GM23338 (cell line): Measurements from ENCODE around the gene KLHL17. TPM values are rescaled to one million over a fixed set of nuclear protein-coding genes. Genes with fewer than 3 reads are reported as not detected.
A peak's percentile ranks its signal among the peaks of the same experiment; 100 is the strongest.

Experiments used
- ATAC-seq: fragments of 200-7000 bp; cut with Tn5 transposase; 3 replicates; pipeline ENCODE4 v1.9.1; 2020
- DNase-seq: peaks from one replicate; pipeline ENCODE4 v3.0.0-alpha.2; 2015; ENCODE audit warnings: low spot score
- H2AFZ ChIP-seq: fragments of 200-600 bp; sonication (generic); 2 replicates; pipeline ENCODE4 v1.8.0; 2016; ENCODE audit warnings: antibody characterized with exemption, mild to moderate bottlenecking, moderate library complexity
- H3F3A ChIP-seq: fragments of 200-600 bp; sonication (generic); replicated peaks from 2 replicates; pipeline ENCODE4 v1.8.0; 2017; ENCODE audit warnings: antibody characterized with exemption, mixed run types, low read depth
- H3K27ac ChIP-seq: fragments of 200-600 bp; sonication (generic); 2 replicates; pipeline ENCODE4 v1.6.1; 2016; ENCODE audit warnings: low read depth
- H3K27me3 ChIP-seq: fragments of 200-600 bp; sonication (generic); 2 replicates; pipeline ENCODE4 v1.8.0; 2016; ENCODE audit warnings: mild to moderate bottlenecking, mixed run types, moderate library complexity; ENCODE audit not compliant: insufficient read depth
- H3K36me3 ChIP-seq: fragments of 200-600 bp; sonication (generic); 2 replicates; pipeline ENCODE4 v1.8.0; 2016; ENCODE audit warnings: mild to moderate bottlenecking; ENCODE audit not compliant: insufficient read depth
- H3K4me1 ChIP-seq: fragments of 200-600 bp; sonication (generic); 2 replicates; pipeline ENCODE4 v1.8.0; 2016; ENCODE audit warnings: mild to moderate bottlenecking, moderate library complexity; ENCODE audit not compliant: insufficient read depth
- H3K4me2 ChIP-seq: fragments of 200-600 bp; sonication (generic); 2 replicates; pipeline ENCODE4 v1.7.1; 2017; ENCODE audit warnings: mixed run types
- H3K4me3 ChIP-seq: fragments of 200-600 bp; sonication (generic); 2 replicates; pipeline ENCODE4 v1.6.1; 2016; ENCODE audit warnings: mixed run types
- H3K79me2 ChIP-seq: fragments of 200-600 bp; sonication (generic); replicated peaks from 2 replicates; pipeline ENCODE4 v1.8.0; 2017; ENCODE audit warnings: mild to moderate bottlenecking; ENCODE audit not compliant: insufficient read depth
- H3K9me2 ChIP-seq: fragments of 200-600 bp; sonication (generic); 2 replicates; pipeline ENCODE4 v1.8.0; 2017; ENCODE audit not compliant: insufficient read depth
- H4K20me1 ChIP-seq: fragments of 200-600 bp; sonication (generic); replicated peaks from 2 replicates; pipeline ENCODE4 v1.8.0; 2017; ENCODE audit warnings: mild to moderate bottlenecking; ENCODE audit not compliant: insufficient read depth
- H3K27ac Mint-ChIP-seq: 2 replicates; pipeline ENCODE4 v1.8.0; 2020; ENCODE audit warnings: inconsistent platforms, mild to moderate bottlenecking, moderate library complexity, mixed read lengths
- H3K27me3 Mint-ChIP-seq: 3 replicates; pipeline ENCODE4 v1.8.0; 2022; ENCODE audit warnings: low read depth, mild to moderate bottlenecking, moderate library complexity, mixed read lengths, inconsistent platforms; ENCODE audit not compliant: insufficient read depth, poor library complexity
- H3K36me3 Mint-ChIP-seq: 3 replicates; pipeline ENCODE4 v1.8.0; 2021; ENCODE audit warnings: low read depth, mild to moderate bottlenecking, inconsistent platforms, moderate library complexity, mixed read lengths
- H3K4me1 Mint-ChIP-seq: 3 replicates; pipeline ENCODE4 v1.8.0; 2020; ENCODE audit warnings: mild to moderate bottlenecking, inconsistent platforms, mixed read lengths
- H3K4me3 Mint-ChIP-seq: 3 replicates; pipeline ENCODE4 v1.8.0; 2021; ENCODE audit warnings: moderate library complexity, mild to moderate bottlenecking, inconsistent platforms, mixed read lengths
- H3K9me3 Mint-ChIP-seq: 3 replicates; pipeline ENCODE4 v1.8.0; 2020; ENCODE audit warnings: moderate library complexity, mild to moderate bottlenecking, inconsistent platforms, mixed read lengths
- CTCF ChIP-seq, 2 experiments: fragments of 200-600 bp in 1 of 2; sonication (generic) in 1 of 2; conservative IDR thresholded peaks; 2 replicates each; pipeline versions ENCODE4 v1.5.1 to v1.6.1; 2016 to 2017; ENCODE audit warnings: antibody characterized with exemption in 2 of 2, low read depth in 2 of 2, mild to moderate bottlenecking in 2 of 2, moderate library complexity in 1 of 2
- ETS1 ChIP-seq: IDR thresholded peaks from 2 replicates; pipeline ENCODE4 v1.6.1; 2016; ENCODE audit warnings: antibody characterized with exemption
- EZH2 ChIP-seq: fragments of 200-600 bp; sonication (generic); IDR thresholded peaks from one replicate; pipeline ENCODE4 v1.8.0; 2017; ENCODE audit warnings: antibody characterized with exemption, mild to moderate bottlenecking, low read depth; ENCODE audit not compliant: unreplicated experiment
- EZH2phosphoT487 ChIP-seq: fragments of 200-600 bp; sonication (generic); IDR thresholded peaks from one replicate; pipeline ENCODE4 v1.8.1; 2018; ENCODE audit warnings: antibody characterized with exemption; ENCODE audit not compliant: unreplicated experiment
- JUNB ChIP-seq: IDR thresholded peaks from one replicate; pipeline ENCODE4 v1.6.1; 2016; ENCODE audit warnings: antibody characterized with exemption; ENCODE audit not compliant: unreplicated experiment
- REST ChIP-seq: IDR thresholded peaks from one replicate; pipeline ENCODE4 v1.6.1; 2018; ENCODE audit warnings: antibody characterized with exemption; ENCODE audit not compliant: unreplicated experiment
- ZNF331 ChIP-seq: fragments of 250-450 bp; sonication (Bioruptor Pico); IDR thresholded peaks from 2 replicates; pipeline ENCODE4 v1.5.0; 2020; ENCODE audit warnings: low read depth, mild to moderate bottlenecking, moderate library complexity
- polyA plus RNA-seq: library from polyadenylated mRNA; unstranded; fragments of >200 nt; fragmentation: Nextera tagmentation; extraction: Ambion mirVana; gene quantifications from 2 replicates; pipeline ENCODE4 v1.2.1, GENCODE V29; 2016
- total RNA-seq: library from RNA; depleted of rRNA; stranded (reverse); fragments of >200 nt; shearing (Covaris generic); gene quantifications from 2 replicates; pipeline ENCODE4 v1.2.3, GENCODE V29; 2014

The KLHL17 gene
- total and polyA plus RNA-seq, 2 experiments from 2014 or later: 16.5 to 37.1 TPM

- Mint-ChIP-seq H3K9me3 (peaks cover 9% of the 10 kb centered on the region), H3K27ac (no peak overlapping the region), H3K36me3 (peaks cover under 1% of the 10 kb centered on the region), H3K4me3 (no peak overlapping the region), H3K4me1 (peaks cover 5% of the 10 kb centered on the region), H3K27me3 (peaks cover 74% of the 10 kb centered on the region)
- no peak overlapping the region; the same call in 1 of the 2 replicates for H3K4me3 ChIP-seq
- no peak for TF ChIP-seq JUNB
- peak; percentile 14 for TF ChIP-seq EZH2
- TF ChIP-seq ETS1: no peak
- TF ChIP-seq ZNF331 (CRISPR knock-in tag): no peak
- peaks cover 6% of the 10 kb centered on the region; the same call in 1 of the 2 replicates for H3F3A ChIP-seq
- H3K27me3 ChIP-seq: peaks cover 91% of the 10 kb centered on the region
- H3K4me2 ChIP-seq: peak overlapping the region; percentile 82; the same call in 1 of the 2 replicates
- DNase-seq (no peak), ATAC-seq (peak; percentile 1; the same call in 2 of the 3 replicates)
- H3K9me2 ChIP-seq: no peaks in the 10 kb centered on the region
- no peaks in the 10 kb centered on the region for H4K20me1 ChIP-seq
- no peak overlapping the region for H2AFZ ChIP-seq
- no peak overlapping the region for H3K27ac ChIP-seq
- H3K4me1 ChIP-seq: peaks cover 8% of the 10 kb centered on the region
- no peaks in the 10 kb centered on the region for H3K79me2 ChIP-seq
- no peaks in the 10 kb centered on the region for H3K36me3 ChIP-seq
These were observed 37.3 kb downstream of the KLHL17 start for GRCh38 chr1:997713-997992.

- peaks cover 93% of the 10 kb centered on the region for H3K27me3 ChIP-seq
- no peaks in the 10 kb centered on the region for H3K9me2 ChIP-seq
- Mint-ChIP-seq H3K36me3 (no peaks in the 10 kb centered on the region; the same call in 2 of the 3 replicates), H3K27me3 (peaks cover 75% of the 10 kb centered on the region), H3K27ac (no peak overlapping the region), H3K4me1 (peaks cover 5% of the 10 kb centered on the region), H3K4me3 (peak overlapping the region; percentile 53; the same call in 2 of the 3 replicates), H3K9me3 (peaks cover 4% of the 10 kb centered on the region; the same call in 2 of the 3 replicates)
- H3K4me3 ChIP-seq: peak overlapping the region; percentile 71
- H3K79me2 ChIP-seq: no peaks in the 10 kb centered on the region
- peak; percentile 66 for TF ChIP-seq EZH2phosphoT487
- TF ChIP-seq REST: no peak
- TF ChIP-seq EZH2: peak; percentile 74
- 0 out of 4 replicates have a peak, but pooled peaks of 1 of the 2 experiments have one; percentile 16 for TF ChIP-seq CTCF (conservative IDR thresholded peaks at IDR 0.05; ENCODE audit: low read depth in 2 of 2)
- peak; percentile 3 for ATAC-seq
- H3F3A ChIP-seq: peaks cover 6% of the 10 kb centered on the region; the same call in 1 of the 2 replicates
- peaks cover 8% of the 10 kb centered on the region for H3K4me1 ChIP-seq
- peak overlapping the region; percentile 82 for H3K4me2 ChIP-seq
- DNase-seq: peak; percentile 75
- H4K20me1 ChIP-seq: no peaks in the 10 kb centered on the region
- no peak overlapping the region for H3K27ac ChIP-seq
- H2AFZ ChIP-seq: no peak overlapping the region
- H3K36me3 ChIP-seq: no peaks in the 10 kb centered on the region
These were observed 37.8 kb downstream of the KLHL17 start for GRCh38 chr1:997993-998744.
